Activated naive CD8-positive, alpha-beta T cell treated with anti-CD3 and anti-CD28 coated beads, Interleukin-2, amount 50 U/mL, for 16 hours (primary cell): ENCODE results near the gene LAMA3.

Experiments used
- DNase-seq: peaks from one replicate; pipeline ENCODE4 v3.0.0-alpha.2; 2020; ENCODE audit warnings: low read depth, low spot score

Gene LAMA3

GRCh38 chr18:23935804-23936203 is 246.6 kb downstream of the LAMA3 start:
- no peak for DNase-seq

- no peak for DNase-seq
Observed at GRCh38 chr18:23936381-23936958, 247.2 kb downstream of the LAMA3 start.

- DNase-seq, result no peak
Observed at GRCh38 chr18:23938043-23938756, 248.9 kb downstream of the LAMA3 start.

GRCh38 chr18:23938901-23939341 is 249.7 kb downstream of the LAMA3 start:
- DNase-seq, result no peak

GRCh38 chr18:23939366-23939765 is 250.1 kb downstream of the LAMA3 start:
- no peak for DNase-seq

GRCh38 chr18:23939896-23940295 is 250.6 kb downstream of the LAMA3 start:
- DNase-seq, result no peak

GRCh38 chr18:23941791-23942190 is 252.5 kb downstream of the LAMA3 start:
- no peak for DNase-seq

GRCh38 chr18:23943104-23943503 is 253.9 kb downstream of the LAMA3 start:
- DNase-seq, result peak; percentile 12

GRCh38 chr18:23943903-23944624 is 254.8 kb downstream of the LAMA3 start:
- no peak for DNase-seq

GRCh38 chr18:23945416-23946079 is 256.3 kb downstream of the LAMA3 start:
- no peak for DNase-seq

GRCh38 chr18:23949863-23950262 is 260.6 kb downstream of the LAMA3 start:
- DNase-seq, result no peak

GRCh38 chr18:23950644-23951043 is 261.4 kb downstream of the LAMA3 start:
- DNase-seq, result no peak

- DNase-seq, result no peak
Observed at GRCh38 chr18:23951206-23951605, 262.0 kb downstream of the LAMA3 start.

- DNase-seq, result no peak
Observed at GRCh38 chr18:23953984-23954383, 264.7 kb downstream of the LAMA3 start.

GRCh38 chr18:23956483-23956882 is 267.2 kb downstream of the LAMA3 start:
- DNase-seq, result no peak

GRCh38 chr18:23958036-23958435 is 268.8 kb downstream of the LAMA3 start:
- no peak for DNase-seq

- no peak for DNase-seq
Observed at GRCh38 chr18:23963443-23964165, 274.4 kb downstream of the LAMA3 start.

- peak; percentile 30 for DNase-seq
Observed at GRCh38 chr18:23964282-23965238, 275.3 kb downstream of the LAMA3 start.

GRCh38 chr18:23966909-23967308 is 277.7 kb downstream of the LAMA3 start:
- DNase-seq, result no peak

GRCh38 chr18:23967321-23968089 is 278.3 kb downstream of the LAMA3 start:
- DNase-seq, result no peak
